Neural cell (in vitro differentiated cells): ENCODE measurements around the gene UBN1. TPM values are rescaled to one million over a fixed set of nuclear protein-coding genes. Genes with fewer than 3 reads are reported as not detected.

Experiments
- H2AFZ ChIP-seq: fragments of 200-600, 300-800 bp; sonication (generic), shearing (Covaris generic); 2 replicates; pipeline ENCODE4 v1.6.0; 2014; ENCODE audit warnings: low read depth, mild to moderate bottlenecking, antibody characterized with exemption, low read length, moderate library complexity
- H3F3A ChIP-seq: fragments of 200-600 bp; shearing (Covaris generic); 2 replicates; pipeline ENCODE4 v1.6.1; 2016; ENCODE audit warnings: mild to moderate bottlenecking, moderate library complexity, mixed read lengths, antibody characterized with exemption, low read length; ENCODE audit not compliant: insufficient read depth, poor library complexity, severe bottlenecking
- H3K27ac ChIP-seq: fragments of 200-600, 300-800 bp; sonication (generic), shearing (Covaris generic); 2 replicates; pipeline ENCODE4 v1.5.1; 2014; ENCODE audit warnings: mild to moderate bottlenecking, low read length, moderate library complexity
- H3K27me3 ChIP-seq: fragments of 300-800, 200-600 bp; sonication (generic), shearing (Covaris generic); 2 replicates; pipeline ENCODE4 v1.6.0; 2014; ENCODE audit warnings: mild to moderate bottlenecking, low read depth, low read length, moderate library complexity; ENCODE audit not compliant: insufficient read depth
- H3K36me3 ChIP-seq: fragments of 300-800, 200-600 bp; sonication (generic), shearing (Covaris generic); 2 replicates; pipeline ENCODE4 v1.5.1; 2014; ENCODE audit warnings: mild to moderate bottlenecking, antibody characterized with exemption, low read length, moderate library complexity; ENCODE audit not compliant: insufficient read depth
- H3K4me2 ChIP-seq: fragments of 300-800, 200-600 bp; sonication (generic), shearing (Covaris generic); 2 replicates; pipeline ENCODE4 v1.6.0; 2014; ENCODE audit warnings: mild to moderate bottlenecking, low read length
- H3K4me3 ChIP-seq: fragments of 300-800, 200-600 bp; sonication (generic), shearing (Covaris generic); 2 replicates; pipeline ENCODE4 v1.5.1; 2014; ENCODE audit warnings: mild to moderate bottlenecking, low read length, moderate library complexity
- H3K79me2 ChIP-seq: fragments of 200-600 bp; shearing (Covaris generic); replicated peaks from 2 replicates; pipeline ENCODE4 v1.6.0; 2014; ENCODE audit warnings: mild to moderate bottlenecking, low read length, moderate library complexity; ENCODE audit not compliant: insufficient read depth
- H3K9ac ChIP-seq: fragments of 300-800, 200-600 bp; sonication (generic), shearing (Covaris generic); 2 replicates; pipeline ENCODE4 v1.6.1; 2016; ENCODE audit warnings: mild to moderate bottlenecking, low read length, mixed read lengths
- H3K9me2 ChIP-seq: fragments of 200-600 bp; shearing (Covaris generic); 2 replicates; pipeline ENCODE4 v1.6.1; 2016; ENCODE audit warnings: mild to moderate bottlenecking, low read length, mixed read lengths; ENCODE audit not compliant: insufficient read depth
- H3K9me3 ChIP-seq: fragments of 200-600, 300-800 bp; sonication (generic), shearing (Covaris generic); 2 replicates; pipeline ENCODE4 v1.6.1; 2016; ENCODE audit warnings: mild to moderate bottlenecking, mixed run types, low read length, moderate library complexity, mixed read lengths
- H4K20me1 ChIP-seq: fragments of 200-600 bp; shearing (Covaris generic); 2 replicates; pipeline ENCODE4 v1.6.1; 2016; ENCODE audit warnings: mild to moderate bottlenecking, mixed run types; ENCODE audit not compliant: insufficient read depth
- EP300 ChIP-seq: fragments of 450-650 bp; conservative IDR thresholded peaks from 2 replicates; pipeline ENCODE4 v1.6.1; 2014; ENCODE audit warnings: antibody characterized with exemption, mild to moderate bottlenecking, moderate library complexity; ENCODE audit not compliant: poor library complexity, severe bottlenecking
- EZH2 ChIP-seq: fragments of 200-600, 300-800 bp; shearing (Covaris generic), sonication (generic); IDR thresholded peaks from 2 replicates; pipeline ENCODE4 v1.6.1; 2014; ENCODE audit warnings: antibody characterized with exemption, low read length, borderline replicate concordance, mild to moderate bottlenecking; ENCODE audit not compliant: insufficient read depth, poor library complexity, severe bottlenecking
- MXI1 ChIP-seq: fragments of 450-650 bp; conservative IDR thresholded peaks from 2 replicates; pipeline ENCODE4 v1.6.1; 2014; ENCODE audit warnings: antibody characterized with exemption, mild to moderate bottlenecking; ENCODE audit not compliant: poor library complexity, severe bottlenecking
- POLR2AphosphoS5 ChIP-seq: IDR thresholded peaks from 2 replicates; pipeline ENCODE4 v1.6.1; 2012
- RAD21 ChIP-seq: fragments of 450-650 bp; conservative IDR thresholded peaks from 2 replicates; pipeline ENCODE4 v1.6.1; 2014; ENCODE audit warnings: antibody characterized with exemption, mild to moderate bottlenecking, moderate library complexity
- SMC3 ChIP-seq: fragments of 450-650 bp; conservative IDR thresholded peaks from 2 replicates; pipeline ENCODE4 v1.6.1; 2014; ENCODE audit warnings: antibody characterized with exemption, mild to moderate bottlenecking, moderate library complexity; ENCODE audit not compliant: poor library complexity
- TAF1 ChIP-seq: IDR thresholded peaks from 2 replicates; pipeline ENCODE4 v1.6.1; 2012; ENCODE audit warnings: low read depth
- polyA plus RNA-seq: library from polyadenylated mRNA; depleted of rRNA; stranded (reverse); fragments of >200 nt; gene quantifications from 2 replicates; pipeline ENCODE4 v1.2.3, GENCODE V29; 2014
- TF ChIP-seq, protein P1 (sequence below): fragments of 450-650 bp; IDR thresholded peaks from 2 replicates; pipeline ENCODE4 v1.5.1; 2014; ENCODE audit warnings: antibody characterized with exemption, mild to moderate bottlenecking, moderate library complexity; ENCODE audit not compliant: poor library complexity, severe bottlenecking
- TF ChIP-seq, protein P2 (sequence below): IDR thresholded peaks from 2 replicates; pipeline ENCODE4 v1.6.1; 2012; ENCODE audit warnings: borderline replicate concordance

The UBN1 gene
- polyA plus RNA-seq, 1 donor from 2014 or later: 17.1 TPM

DNA sequence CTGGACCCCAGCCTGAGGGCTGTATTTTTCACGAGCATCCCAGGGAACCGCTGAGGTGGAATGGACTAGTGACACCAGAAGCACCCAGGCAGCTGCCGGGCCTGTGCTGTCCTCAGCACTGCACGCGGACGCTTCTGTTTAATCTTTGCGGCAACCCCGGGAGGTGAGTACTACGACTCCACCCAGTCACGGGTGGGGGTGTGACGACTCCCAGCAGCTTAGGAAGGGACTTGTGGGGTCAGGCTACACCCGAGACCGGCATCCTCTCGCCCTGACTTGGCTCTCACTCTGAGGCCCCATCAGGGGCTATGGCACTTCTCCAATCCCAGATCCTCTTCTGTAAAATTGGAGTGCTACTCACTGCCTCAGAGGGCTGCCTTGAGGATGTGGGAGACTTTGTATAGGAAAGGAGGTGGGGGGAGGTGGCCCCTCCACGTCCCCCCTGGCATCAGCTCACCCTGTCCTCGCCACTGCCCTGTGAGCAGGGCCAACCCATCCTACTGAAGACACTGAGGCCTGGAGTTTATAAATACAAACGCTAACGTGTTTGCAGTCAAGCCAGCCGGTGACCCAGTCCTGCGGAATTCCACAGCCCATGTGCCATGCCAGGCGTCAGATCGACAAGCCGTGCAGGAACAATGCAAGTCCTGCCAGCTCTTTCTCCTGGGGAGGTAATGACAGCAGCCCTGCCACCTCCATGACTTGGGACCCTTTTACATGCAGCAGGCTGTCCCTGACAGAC lies 45.3 kb downstream of the UBN1 start:
- no peaks in the 10 kb centered on the region for H3K27me3 ChIP-seq
- H2AFZ ChIP-seq: no peak overlapping the region
- no peak overlapping the region for H3K4me2 ChIP-seq
- H3K9me2 ChIP-seq: no peaks in the 10 kb centered on the region
- no peaks in the 10 kb centered on the region for H3K79me2 ChIP-seq
- no peak overlapping the region for H3K4me3 ChIP-seq
- no peak overlapping the region for H3K9ac ChIP-seq
- TF ChIP-seq EZH2 (no peak), POLR2AphosphoS5 (no peak), MXI1 (no peak), RAD21 (no peak)
- TF ChIP-seq, protein P1, sequence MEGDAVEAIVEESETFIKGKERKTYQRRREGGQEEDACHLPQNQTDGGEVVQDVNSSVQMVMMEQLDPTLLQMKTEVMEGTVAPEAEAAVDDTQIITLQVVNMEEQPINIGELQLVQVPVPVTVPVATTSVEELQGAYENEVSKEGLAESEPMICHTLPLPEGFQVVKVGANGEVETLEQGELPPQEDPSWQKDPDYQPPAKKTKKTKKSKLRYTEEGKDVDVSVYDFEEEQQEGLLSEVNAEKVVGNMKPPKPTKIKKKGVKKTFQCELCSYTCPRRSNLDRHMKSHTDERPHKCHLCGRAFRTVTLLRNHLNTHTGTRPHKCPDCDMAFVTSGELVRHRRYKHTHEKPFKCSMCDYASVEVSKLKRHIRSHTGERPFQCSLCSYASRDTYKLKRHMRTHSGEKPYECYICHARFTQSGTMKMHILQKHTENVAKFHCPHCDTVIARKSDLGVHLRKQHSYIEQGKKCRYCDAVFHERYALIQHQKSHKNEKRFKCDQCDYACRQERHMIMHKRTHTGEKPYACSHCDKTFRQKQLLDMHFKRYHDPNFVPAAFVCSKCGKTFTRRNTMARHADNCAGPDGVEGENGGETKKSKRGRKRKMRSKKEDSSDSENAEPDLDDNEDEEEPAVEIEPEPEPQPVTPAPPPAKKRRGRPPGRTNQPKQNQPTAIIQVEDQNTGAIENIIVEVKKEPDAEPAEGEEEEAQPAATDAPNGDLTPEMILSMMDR: no peak
- no peaks in the 10 kb centered on the region for H4K20me1 ChIP-seq
- H3K36me3 ChIP-seq: no peaks in the 10 kb centered on the region
- no peaks in the 10 kb centered on the region for H3K9me3 ChIP-seq
- H3K27ac ChIP-seq: no peak overlapping the region
- no peaks in the 10 kb centered on the region for H3F3A ChIP-seq

DNA sequence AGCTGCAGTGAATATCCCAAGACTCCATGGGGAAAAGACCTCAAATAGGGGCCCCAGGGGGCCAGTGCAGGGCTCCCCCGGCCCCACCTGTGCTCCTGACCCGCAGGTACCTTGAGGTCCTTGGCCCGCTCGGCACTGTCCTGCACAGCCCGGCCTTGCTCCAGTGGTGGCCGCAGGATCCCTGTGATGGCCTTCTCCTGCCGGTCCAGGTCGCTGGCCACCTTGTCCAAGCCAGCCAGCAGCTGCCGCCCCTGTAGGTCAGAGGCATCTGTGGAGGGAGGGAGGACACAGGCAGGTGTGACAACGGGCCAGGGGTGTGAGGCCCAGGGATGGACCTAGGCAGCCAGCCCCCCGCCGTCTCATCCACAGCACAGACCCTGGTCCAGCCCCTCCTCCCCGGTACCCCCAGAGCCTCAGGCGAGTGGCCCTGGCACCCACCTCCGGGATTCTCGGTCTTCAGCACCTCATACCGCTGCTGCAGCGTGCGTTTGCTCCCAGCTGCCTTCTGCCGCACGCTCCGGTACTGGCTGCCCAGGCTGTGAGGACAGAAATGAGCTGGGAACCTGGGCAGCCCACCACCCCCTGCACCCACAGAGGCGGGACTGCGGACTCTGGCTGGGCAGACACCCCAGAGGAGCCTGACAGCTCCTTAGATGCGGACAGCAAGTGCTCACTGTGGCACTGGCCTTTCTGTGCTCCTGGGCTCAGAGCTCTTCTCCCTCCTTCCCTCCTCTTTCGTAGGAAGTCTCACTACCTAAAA lies 46.0 kb downstream of the UBN1 start:
- no peak overlapping the region for H2AFZ ChIP-seq
- no peaks in the 10 kb centered on the region for H3K27me3 ChIP-seq

DNA sequence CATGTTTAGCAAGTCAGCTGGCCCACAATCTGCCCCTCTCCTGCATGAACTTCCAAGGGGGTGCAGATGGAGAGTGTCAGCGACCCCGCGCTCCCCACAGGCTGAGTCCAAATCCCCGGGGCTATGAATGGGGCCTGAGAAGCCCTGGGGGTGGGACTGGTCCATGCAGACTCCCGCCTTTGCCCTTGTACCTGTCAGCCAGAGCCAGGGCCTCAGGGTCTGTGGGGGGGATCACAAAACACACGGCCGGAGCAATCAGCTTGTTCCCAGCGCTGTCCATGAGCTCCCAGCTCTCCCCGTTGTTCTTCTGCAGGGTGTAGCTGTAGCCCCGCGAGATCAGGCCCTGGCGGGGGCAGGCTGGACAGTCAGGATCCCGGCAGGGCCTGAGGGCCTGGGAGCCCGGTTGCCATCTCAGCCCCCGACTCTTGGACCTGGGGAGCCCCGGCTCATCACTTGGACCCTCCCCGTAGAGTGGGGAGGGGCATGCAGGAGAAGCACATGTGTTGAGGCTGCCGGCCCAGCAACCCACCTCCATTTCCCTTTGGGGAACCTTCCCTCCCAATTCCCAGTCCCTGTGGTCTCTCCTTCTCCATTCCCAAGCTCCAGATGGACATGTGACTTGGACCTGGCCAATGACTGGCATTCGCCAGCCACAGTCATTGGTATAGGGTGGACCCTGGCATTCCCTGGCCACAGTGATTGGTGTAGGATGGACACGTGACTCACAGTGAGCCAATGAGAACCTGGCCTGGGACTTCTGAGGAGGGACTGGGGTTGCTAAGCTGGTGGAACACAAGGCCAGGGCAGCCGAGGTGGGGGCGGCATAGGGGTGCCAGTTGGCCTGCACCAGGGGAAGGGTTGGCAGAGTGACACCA lies 47.2 kb downstream of the UBN1 start:
- Histone ChIP-seq H2AFZ (no peak overlapping the region), H3K27ac (no peak overlapping the region), H3K27me3 (no peaks in the 10 kb centered on the region), H4K20me1 (no peaks in the 10 kb centered on the region), H3F3A (no peaks in the 10 kb centered on the region), H3K9ac (no peak overlapping the region), H3K36me3 (no peaks in the 10 kb centered on the region), H3K4me2 (no peak overlapping the region), H3K4me3 (no peak overlapping the region), H3K79me2 (no peaks in the 10 kb centered on the region), H3K9me3 (peaks cover 3% of the 10 kb centered on the region), H3K9me2 (no peaks in the 10 kb centered on the region)
- no peak for TF ChIP-seq EP300
- TF ChIP-seq, protein P1: no peak
- TF ChIP-seq, protein P2, sequence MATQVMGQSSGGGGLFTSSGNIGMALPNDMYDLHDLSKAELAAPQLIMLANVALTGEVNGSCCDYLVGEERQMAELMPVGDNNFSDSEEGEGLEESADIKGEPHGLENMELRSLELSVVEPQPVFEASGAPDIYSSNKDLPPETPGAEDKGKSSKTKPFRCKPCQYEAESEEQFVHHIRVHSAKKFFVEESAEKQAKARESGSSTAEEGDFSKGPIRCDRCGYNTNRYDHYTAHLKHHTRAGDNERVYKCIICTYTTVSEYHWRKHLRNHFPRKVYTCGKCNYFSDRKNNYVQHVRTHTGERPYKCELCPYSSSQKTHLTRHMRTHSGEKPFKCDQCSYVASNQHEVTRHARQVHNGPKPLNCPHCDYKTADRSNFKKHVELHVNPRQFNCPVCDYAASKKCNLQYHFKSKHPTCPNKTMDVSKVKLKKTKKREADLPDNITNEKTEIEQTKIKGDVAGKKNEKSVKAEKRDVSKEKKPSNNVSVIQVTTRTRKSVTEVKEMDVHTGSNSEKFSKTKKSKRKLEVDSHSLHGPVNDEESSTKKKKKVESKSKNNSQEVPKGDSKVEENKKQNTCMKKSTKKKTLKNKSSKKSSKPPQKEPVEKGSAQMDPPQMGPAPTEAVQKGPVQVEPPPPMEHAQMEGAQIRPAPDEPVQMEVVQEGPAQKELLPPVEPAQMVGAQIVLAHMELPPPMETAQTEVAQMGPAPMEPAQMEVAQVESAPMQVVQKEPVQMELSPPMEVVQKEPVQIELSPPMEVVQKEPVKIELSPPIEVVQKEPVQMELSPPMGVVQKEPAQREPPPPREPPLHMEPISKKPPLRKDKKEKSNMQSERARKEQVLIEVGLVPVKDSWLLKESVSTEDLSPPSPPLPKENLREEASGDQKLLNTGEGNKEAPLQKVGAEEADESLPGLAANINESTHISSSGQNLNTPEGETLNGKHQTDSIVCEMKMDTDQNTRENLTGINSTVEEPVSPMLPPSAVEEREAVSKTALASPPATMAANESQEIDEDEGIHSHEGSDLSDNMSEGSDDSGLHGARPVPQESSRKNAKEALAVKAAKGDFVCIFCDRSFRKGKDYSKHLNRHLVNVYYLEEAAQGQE: no peak
- no peak for TF ChIP-seq MXI1
- no peak for TF ChIP-seq SMC3
- TF ChIP-seq RAD21: no peak
- TF ChIP-seq EZH2: no peak
- no peak for TF ChIP-seq POLR2AphosphoS5
- no peak for TF ChIP-seq TAF1

More for the DNA sequence above, 46.0 kb downstream of the UBN1 start:
- no peaks in the 10 kb centered on the region for H4K20me1 ChIP-seq
- no peaks in the 10 kb centered on the region for H3K79me2 ChIP-seq
- no peaks in the 10 kb centered on the region for H3K36me3 ChIP-seq
- H3K4me2 ChIP-seq: no peak overlapping the region
- no peak overlapping the region for H3K4me3 ChIP-seq
- TF ChIP-seq SMC3: no peak
- H3K9me3 ChIP-seq: no peaks in the 10 kb centered on the region
- no peaks in the 10 kb centered on the region for H3K9me2 ChIP-seq
- no peaks in the 10 kb centered on the region for H3F3A ChIP-seq
- H3K27ac ChIP-seq: no peak overlapping the region
- H3K9ac ChIP-seq: no peak overlapping the region
